ENCODE data around the gene POLN.

Gene POLN

GRCh38 chr4:2141022-2141761 is 100.7 kb downstream of the POLN start:
- Histone ChIP-seq H3K4me3 (ENCODE audit: low read length) (no peak overlapping the region), H3K4me1 (ENCODE audit: control insufficient read depth, insufficient read depth, low read length) (no peaks in the 10 kb centered on the region), H3K9ac (ENCODE audit: low read length) (no peak overlapping the region), H3K27ac (ENCODE audit: low read depth, low read length) (no peak overlapping the region), H3K36me3 (ENCODE audit: control insufficient read depth, insufficient read depth, low read length) (no peaks in the 10 kb centered on the region), H3K27me3 (ENCODE audit: control insufficient read depth, insufficient read depth, low read length) (no peaks in the 10 kb centered on the region)

- Histone ChIP-seq H3K27me3 (ENCODE audit: control insufficient read depth, insufficient read depth, low read length) (no peaks in the 10 kb centered on the region), H3K36me3 (ENCODE audit: control insufficient read depth, insufficient read depth, low read length) (no peaks in the 10 kb centered on the region), H3K9ac (ENCODE audit: low read length) (no peak overlapping the region), H3K4me3 (ENCODE audit: low read length) (no peak overlapping the region), H3K27ac (ENCODE audit: low read depth, low read length) (no peak overlapping the region), H3K4me1 (ENCODE audit: control insufficient read depth, insufficient read depth, low read length) (no peaks in the 10 kb centered on the region)
These were observed 102.9 kb downstream of the POLN start for GRCh38 chr4:2138846-2139500.

- no peaks in the 10 kb centered on the region for H3K27me3 ChIP-seq (ENCODE audit: control insufficient read depth, insufficient read depth, low read length)
- H3K9ac ChIP-seq (ENCODE audit: low read length), result no peak overlapping the region
- H3K27ac ChIP-seq (ENCODE audit: low read depth, low read length), result no peak overlapping the region
- H3K4me1 ChIP-seq (ENCODE audit: control insufficient read depth, insufficient read depth, low read length), result no peaks in the 10 kb centered on the region
- H3K36me3 ChIP-seq (ENCODE audit: control insufficient read depth, insufficient read depth, low read length), result no peaks in the 10 kb centered on the region
- no peak overlapping the region for H3K4me3 ChIP-seq (ENCODE audit: low read length)
These were observed 105.2 kb downstream of the POLN start for GRCh38 chr4:2136726-2137125.

- H3K27ac ChIP-seq (ENCODE audit: low read depth, low read length), result no peak overlapping the region
- no peaks in the 10 kb centered on the region for H3K36me3 ChIP-seq (ENCODE audit: control insufficient read depth, insufficient read depth, low read length)
- H3K27me3 ChIP-seq (ENCODE audit: control insufficient read depth, insufficient read depth, low read length), result no peaks in the 10 kb centered on the region
- no peak overlapping the region for H3K9ac ChIP-seq (ENCODE audit: low read length)
- H3K4me1 ChIP-seq (ENCODE audit: control insufficient read depth, insufficient read depth, low read length), result no peaks in the 10 kb centered on the region
- no peak overlapping the region for H3K4me3 ChIP-seq (ENCODE audit: low read length)
These were observed 106.8 kb downstream of the POLN start for GRCh38 chr4:2135083-2135482.

GRCh38 chr4:2132438-2132837 is 109.5 kb downstream of the POLN start:
- no peaks in the 10 kb centered on the region for H3K27me3 ChIP-seq (ENCODE audit: control insufficient read depth, insufficient read depth, low read length)
- H3K27ac ChIP-seq (ENCODE audit: low read depth, low read length), result no peak overlapping the region
- no peaks in the 10 kb centered on the region for H3K4me1 ChIP-seq (ENCODE audit: control insufficient read depth, insufficient read depth, low read length)

GRCh38 chr4:2127609-2128332 is 114.2 kb downstream of the POLN start:
- Histone ChIP-seq H3K27ac (ENCODE audit: low read depth, low read length) (no peak overlapping the region), H3K4me1 (ENCODE audit: control insufficient read depth, insufficient read depth, low read length) (no peaks in the 10 kb centered on the region), H3K9ac (ENCODE audit: low read length) (no peak overlapping the region), H3K36me3 (ENCODE audit: control insufficient read depth, insufficient read depth, low read length) (no peaks in the 10 kb centered on the region), H3K4me3 (ENCODE audit: low read length) (no peak overlapping the region), H3K27me3 (ENCODE audit: control insufficient read depth, insufficient read depth, low read length) (no peaks in the 10 kb centered on the region)

More at GRCh38 chr4:2132438-2132837, 109.5 kb downstream of the POLN start:
- Histone ChIP-seq H3K4me3 (ENCODE audit: low read length) (no peak overlapping the region), H3K36me3 (ENCODE audit: control insufficient read depth, insufficient read depth, low read length) (no peaks in the 10 kb centered on the region), H3K9ac (ENCODE audit: low read length) (no peak overlapping the region)

- no peaks in the 10 kb centered on the region for H3K36me3 ChIP-seq (ENCODE audit: control insufficient read depth, insufficient read depth, low read length)
- H3K4me3 ChIP-seq (ENCODE audit: low read length), result no peak overlapping the region
- H3K27ac ChIP-seq (ENCODE audit: low read depth, low read length), result no peak overlapping the region
- H3K4me1 ChIP-seq (ENCODE audit: control insufficient read depth, insufficient read depth, low read length), result no peaks in the 10 kb centered on the region
- no peak overlapping the region for H3K9ac ChIP-seq (ENCODE audit: low read length)
- no peaks in the 10 kb centered on the region for H3K27me3 ChIP-seq (ENCODE audit: control insufficient read depth, insufficient read depth, low read length)
These were observed 115.4 kb downstream of the POLN start for GRCh38 chr4:2126309-2127043.

- no peak overlapping the region for H3K9ac ChIP-seq (ENCODE audit: low read length)
- H3K27me3 ChIP-seq (ENCODE audit: control insufficient read depth, insufficient read depth, low read length), result no peaks in the 10 kb centered on the region
- H3K4me3 ChIP-seq (ENCODE audit: low read length), result no peak overlapping the region
- H3K27ac ChIP-seq (ENCODE audit: low read depth, low read length), result no peak overlapping the region
- no peaks in the 10 kb centered on the region for H3K36me3 ChIP-seq (ENCODE audit: control insufficient read depth, insufficient read depth, low read length)
- no peaks in the 10 kb centered on the region for H3K4me1 ChIP-seq (ENCODE audit: control insufficient read depth, insufficient read depth, low read length)
These were observed 116.1 kb downstream of the POLN start for GRCh38 chr4:2125831-2126230.

GRCh38 chr4:2125023-2125422 is 116.9 kb downstream of the POLN start:
- H3K4me3 ChIP-seq (ENCODE audit: low read length), result no peak overlapping the region
- no peaks in the 10 kb centered on the region for H3K27me3 ChIP-seq (ENCODE audit: control insufficient read depth, insufficient read depth, low read length)
- H3K36me3 ChIP-seq (ENCODE audit: control insufficient read depth, insufficient read depth, low read length), result no peaks in the 10 kb centered on the region
- H3K4me1 ChIP-seq (ENCODE audit: control insufficient read depth, insufficient read depth, low read length), result no peaks in the 10 kb centered on the region
- no peak overlapping the region for H3K9ac ChIP-seq (ENCODE audit: low read length)
- no peak overlapping the region for H3K27ac ChIP-seq (ENCODE audit: low read depth, low read length)

- Histone ChIP-seq H3K9ac (ENCODE audit: low read length) (no peak overlapping the region), H3K27ac (ENCODE audit: low read depth, low read length) (no peak overlapping the region), H3K4me3 (ENCODE audit: low read length) (no peak overlapping the region), H3K4me1 (ENCODE audit: control insufficient read depth, insufficient read depth, low read length) (no peaks in the 10 kb centered on the region), H3K36me3 (ENCODE audit: control insufficient read depth, insufficient read depth, low read length) (no peaks in the 10 kb centered on the region), H3K27me3 (ENCODE audit: control insufficient read depth, insufficient read depth, low read length) (no peaks in the 10 kb centered on the region)
These were observed 125.1 kb downstream of the POLN start for GRCh38 chr4:2116687-2117400.

- no peaks in the 10 kb centered on the region for H3K4me1 ChIP-seq (ENCODE audit: control insufficient read depth, insufficient read depth, low read length)
- H3K36me3 ChIP-seq (ENCODE audit: control insufficient read depth, insufficient read depth, low read length), result no peaks in the 10 kb centered on the region
- no peak overlapping the region for H3K27ac ChIP-seq (ENCODE audit: low read depth, low read length)
- H3K4me3 ChIP-seq (ENCODE audit: low read length), result no peak overlapping the region
- H3K9ac ChIP-seq (ENCODE audit: low read length), result no peak overlapping the region
- no peaks in the 10 kb centered on the region for H3K27me3 ChIP-seq (ENCODE audit: control insufficient read depth, insufficient read depth, low read length)
These were observed 136.4 kb downstream of the POLN start for GRCh38 chr4:2105559-2105958.
